GM11168 (cell line): ENCODE measurements around the gene EVA1A.

Source experiments
- in situ Hi-C: fragments of 300-500 bp; cut with MboI; formaldehyde crosslinking; loops from one replicate; pipeline ENCODE4 v1.12.0; 2022; ENCODE audit warnings: low sequenced_read_pairs; ENCODE audit not compliant: unreplicated experiment

Gene EVA1A

GRCh38 chr2:75592888-75593287 lies 32.1 kb upstream of the EVA1A start:
- in situ Hi-C loops = no loop called here

- in situ Hi-C loops = no loop called here
Measured at GRCh38 chr2:75592030-75592429, 31.3 kb upstream of the EVA1A start.

GRCh38 chr2:75589391-75590105 lies 28.8 kb upstream of the EVA1A start:
- in situ Hi-C loops = no loop called here

- in situ Hi-C loops = no loop called here
Measured at GRCh38 chr2:75587954-75588587, 27.3 kb upstream of the EVA1A start.

- in situ Hi-C loops = no loop called here
Measured at GRCh38 chr2:75586971-75587370, 26.2 kb upstream of the EVA1A start.

DNA sequence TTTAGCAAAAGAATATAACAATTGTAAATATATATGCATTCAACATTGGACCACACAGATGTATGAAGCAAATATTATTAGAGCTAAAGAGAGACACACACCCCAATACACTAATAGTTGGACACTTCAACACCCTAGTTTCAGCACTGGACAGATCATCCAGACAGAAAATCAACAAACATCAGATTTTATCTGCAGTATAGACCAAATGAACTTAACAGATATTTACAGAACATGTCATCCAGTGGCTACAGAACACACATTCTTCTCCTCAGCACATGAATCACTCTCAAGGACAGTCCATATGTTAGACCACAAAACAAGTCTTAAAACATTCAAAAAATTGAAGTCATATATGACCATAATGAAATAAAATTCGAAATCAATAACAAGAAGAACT lies 22.1 kb upstream of the EVA1A start:
- in situ Hi-C loops = no loop called here

DNA sequence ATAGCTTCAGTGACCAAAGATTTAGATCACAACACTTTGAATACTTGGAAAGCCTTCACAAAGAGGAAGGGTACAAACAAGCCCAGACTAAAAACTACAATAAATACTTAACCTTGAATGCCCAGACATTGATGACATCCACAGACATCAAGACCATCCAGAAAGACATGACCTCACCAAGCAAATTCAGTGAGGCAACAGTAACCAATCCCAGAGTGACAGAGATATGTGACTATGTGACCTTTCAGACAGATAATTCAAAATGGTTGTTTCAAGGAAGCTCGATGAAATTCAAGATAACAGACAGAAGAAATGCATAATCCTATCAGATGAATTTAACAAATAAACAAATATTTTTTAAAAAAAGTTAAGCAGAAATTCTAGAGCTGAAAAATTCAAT lies 19.9 kb upstream of the EVA1A start:
- in situ Hi-C loops = no loop called here

- in situ Hi-C loops = no loop called here
Measured at GRCh38 chr2:75580156-75580555, 19.4 kb upstream of the EVA1A start.

DNA sequence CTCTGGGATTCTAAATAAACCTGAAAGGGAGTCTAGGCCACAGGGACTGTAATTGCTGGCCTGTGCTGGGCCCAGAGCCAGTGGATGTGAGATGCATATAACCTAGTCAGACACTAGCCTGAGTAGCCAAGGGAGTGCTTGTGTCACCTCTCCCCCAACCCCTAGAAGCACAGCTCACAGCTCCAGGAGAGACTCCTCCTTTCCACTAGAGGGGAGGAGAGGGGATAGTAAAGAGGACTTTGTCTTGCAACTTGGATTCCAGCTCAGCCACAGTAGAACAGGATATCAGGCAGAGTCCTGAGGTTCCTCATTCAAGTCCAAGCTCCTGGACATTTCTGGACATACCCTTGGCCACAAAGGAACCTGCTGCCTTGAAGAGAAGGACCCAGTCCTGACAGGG lies 18.4 kb upstream of the EVA1A start:
- in situ Hi-C loops = no loop called here

DNA sequence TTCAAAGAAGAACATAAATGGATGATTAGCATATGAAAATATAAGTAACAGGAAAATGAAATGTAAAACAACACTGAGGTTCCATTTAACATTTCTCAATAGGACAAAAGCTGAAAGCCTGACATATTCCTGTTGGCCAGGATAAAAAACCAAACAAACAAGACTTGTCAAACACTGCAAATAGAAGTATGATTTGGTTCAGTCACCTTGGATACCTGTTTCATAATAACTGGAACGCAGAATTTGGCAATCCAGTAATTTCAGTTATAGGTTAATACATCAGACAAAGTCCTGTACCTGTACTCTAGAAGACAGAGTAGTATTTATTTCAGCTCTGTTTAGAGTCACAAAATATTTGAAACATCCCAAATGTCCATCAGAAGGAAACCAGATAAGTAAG lies 16.5 kb upstream of the EVA1A start:
- in situ Hi-C loops = no loop called here

DNA sequence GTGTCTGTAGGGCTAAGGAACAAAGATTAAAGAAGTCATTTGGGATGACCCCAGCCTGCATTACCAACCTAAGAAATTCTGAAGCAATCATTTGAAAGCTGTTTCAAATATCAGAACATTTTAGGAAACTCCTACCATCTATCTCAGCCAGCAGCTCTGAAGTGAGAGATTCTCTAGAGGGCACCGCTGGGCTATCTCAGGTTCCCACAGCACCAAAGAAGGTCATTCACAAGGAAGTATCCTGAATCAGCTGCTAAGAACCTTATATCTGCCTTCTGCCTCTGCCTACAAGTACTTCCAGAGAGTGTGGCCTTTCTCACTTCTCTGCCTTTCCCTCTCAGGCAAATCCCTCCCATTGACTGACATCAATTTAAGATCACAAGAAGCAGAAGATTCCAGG lies 13.4 kb upstream of the EVA1A start:
- in situ Hi-C loops = no loop called here

GRCh38 chr2:75573145-75573878 lies 12.6 kb upstream of the EVA1A start:
- in situ Hi-C loops = no loop called here

GRCh38 chr2:75571730-75572430 lies 11.1 kb upstream of the EVA1A start:
- in situ Hi-C loops = no loop called here

- in situ Hi-C loops = no loop called here
Measured at GRCh38 chr2:75570948-75571729, 10.4 kb upstream of the EVA1A start.

DNA sequence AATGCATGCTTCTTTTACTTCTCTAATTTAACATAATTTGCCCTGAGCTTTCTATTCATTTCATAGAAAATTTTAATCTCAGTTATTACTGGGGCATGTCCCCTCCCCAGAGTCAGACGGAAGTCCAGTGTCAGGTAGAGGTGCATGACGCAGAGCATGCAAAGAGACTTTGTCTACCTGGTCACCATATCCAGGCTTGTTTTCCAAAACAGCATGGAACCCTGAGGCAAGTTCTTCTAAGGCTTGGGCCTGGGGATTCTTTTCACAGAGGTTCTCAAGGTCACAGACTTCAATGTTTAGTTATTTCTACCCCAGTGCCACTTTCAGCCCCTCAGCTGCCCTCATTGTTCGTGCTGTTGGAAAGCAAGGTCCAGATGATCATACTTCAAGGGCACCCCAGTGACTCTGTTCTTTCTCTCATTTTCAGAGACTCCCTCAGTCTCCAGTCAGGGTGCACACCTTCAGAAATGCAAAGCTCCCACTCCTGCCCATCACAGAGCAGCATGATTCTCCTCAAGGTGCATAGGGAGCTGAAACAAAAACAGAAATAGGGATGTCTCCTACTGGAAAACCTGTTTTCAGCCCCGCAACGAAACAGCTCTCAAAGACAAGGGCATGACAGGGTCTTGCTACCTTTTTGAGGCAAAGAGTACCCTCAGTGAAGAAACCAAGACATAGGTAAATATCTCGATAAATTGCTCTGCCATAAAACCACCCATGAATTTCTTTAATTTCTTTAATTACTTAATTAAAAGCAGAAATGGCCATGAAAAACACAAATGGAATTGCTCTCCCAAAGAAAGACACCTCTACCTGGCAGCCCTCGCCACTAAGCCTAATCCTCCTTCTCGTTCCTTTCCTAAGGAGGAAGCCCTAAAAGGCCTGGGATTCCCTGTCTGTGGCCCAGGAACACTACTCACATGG lies 9.5 kb upstream of the EVA1A start:
- in situ Hi-C loops = no loop called here

- in situ Hi-C loops = no loop called here
Measured at GRCh38 chr2:75569546-75569945, 8.8 kb upstream of the EVA1A start.

GRCh38 chr2:75568174-75568573 lies 7.4 kb upstream of the EVA1A start:
- in situ Hi-C loops = no loop called here

DNA sequence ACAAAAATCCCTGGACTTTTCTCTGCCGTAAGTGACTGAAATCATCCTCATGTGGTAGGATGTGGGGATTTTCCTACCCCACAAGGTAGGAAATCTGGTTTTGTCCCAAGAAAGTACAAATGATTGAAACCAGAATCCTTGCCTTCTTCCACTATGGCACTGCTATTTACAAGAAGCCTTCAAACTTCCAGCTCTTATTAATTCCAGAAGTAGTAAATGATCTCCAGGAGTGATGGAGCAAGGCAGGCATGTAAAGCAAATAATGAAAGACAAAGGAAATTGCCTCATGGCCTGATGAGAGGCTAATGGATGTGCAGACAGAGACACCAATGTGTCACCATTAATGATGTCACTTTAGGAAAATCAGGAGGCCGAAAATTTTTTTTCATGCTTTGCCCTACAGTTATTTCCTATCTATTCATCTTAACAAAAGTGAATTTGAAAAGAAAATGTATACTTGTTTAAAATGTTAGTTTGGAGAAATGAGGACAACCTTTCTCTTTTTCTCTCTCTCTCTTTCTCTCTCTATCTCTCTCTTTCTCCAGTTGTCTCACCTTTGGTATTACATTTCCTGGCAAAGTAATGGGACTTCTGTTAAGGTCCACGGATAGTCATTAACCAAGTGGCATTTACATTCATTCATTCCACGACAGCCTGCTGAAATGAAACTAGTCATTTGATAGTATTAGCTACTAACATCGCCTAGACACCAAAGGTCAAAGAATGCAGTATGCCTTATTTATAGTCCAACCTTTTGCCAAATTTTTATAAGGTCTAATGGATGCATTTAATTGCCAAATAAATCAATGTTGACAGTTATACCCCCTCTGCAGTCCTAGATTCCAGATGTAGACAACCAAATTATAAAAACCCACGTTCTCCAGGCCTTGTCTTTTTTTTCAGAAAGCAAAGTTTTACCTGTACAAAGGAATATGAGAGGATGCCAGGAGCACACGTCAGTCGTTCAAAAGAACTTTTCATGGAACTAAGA lies 5.0 kb upstream of the EVA1A start:
- in situ Hi-C loops = no loop called here
